ENCODE measurements around the gene LRRC4C.

GRCh38 chr11:40491341-40491740, 968.1 kb downstream of the LRRC4C start:
- TF ChIP-seq POLR2A (IDR thresholded peaks at IDR 0.05) (no peak), CTCF (IDR thresholded peaks at IDR 0.05) (no peak), EP300 (IDR thresholded peaks at IDR 0.05) (no peak), POLR2AphosphoS5 (IDR thresholded peaks at IDR 0.05) (no peak)
